Breast epithelium (tissue), 3 donors: ENCODE measurements around the gene TNC.

Experiments used
- POLR2A ChIP-seq: fragments of 450-650 bp; IDR thresholded peaks from one replicate; pipeline ENCODE4 v1.6.1; 2016; ENCODE audit warnings: antibody characterized with exemption, mild to moderate bottlenecking, moderate library complexity
- TF ChIP-seq, protein P1 (sequence below), 3 donors: fragments of 450-650 bp; IDR thresholded peaks; one replicate each; pipeline ENCODE4 v1.5.1; 2016 to 2017; ENCODE audit warnings: antibody characterized with exemption in 3 of 3, mild to moderate bottlenecking in 3 of 3, moderate library complexity in 3 of 3

DNA sequence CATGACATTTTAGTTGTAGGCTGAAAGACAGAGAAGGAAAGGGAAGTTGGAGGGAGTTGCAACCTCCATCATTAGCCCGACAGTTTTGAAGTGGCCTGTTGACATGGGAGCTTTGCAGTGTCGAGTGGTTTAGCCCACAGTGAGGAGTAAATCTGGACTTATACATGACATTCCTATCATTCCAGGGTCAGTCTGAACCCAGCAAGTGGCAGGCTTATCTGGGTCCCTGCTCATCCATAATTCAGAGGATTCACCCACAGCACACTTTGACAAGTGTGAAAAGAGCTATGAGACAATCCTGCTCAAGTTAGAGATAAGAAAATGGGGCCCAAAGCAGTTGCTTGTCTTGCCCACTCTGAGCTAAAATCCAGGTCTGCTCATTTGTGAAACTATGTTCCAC, 8.4 kb upstream of the TNC start:
- TF ChIP-seq, protein P1, sequence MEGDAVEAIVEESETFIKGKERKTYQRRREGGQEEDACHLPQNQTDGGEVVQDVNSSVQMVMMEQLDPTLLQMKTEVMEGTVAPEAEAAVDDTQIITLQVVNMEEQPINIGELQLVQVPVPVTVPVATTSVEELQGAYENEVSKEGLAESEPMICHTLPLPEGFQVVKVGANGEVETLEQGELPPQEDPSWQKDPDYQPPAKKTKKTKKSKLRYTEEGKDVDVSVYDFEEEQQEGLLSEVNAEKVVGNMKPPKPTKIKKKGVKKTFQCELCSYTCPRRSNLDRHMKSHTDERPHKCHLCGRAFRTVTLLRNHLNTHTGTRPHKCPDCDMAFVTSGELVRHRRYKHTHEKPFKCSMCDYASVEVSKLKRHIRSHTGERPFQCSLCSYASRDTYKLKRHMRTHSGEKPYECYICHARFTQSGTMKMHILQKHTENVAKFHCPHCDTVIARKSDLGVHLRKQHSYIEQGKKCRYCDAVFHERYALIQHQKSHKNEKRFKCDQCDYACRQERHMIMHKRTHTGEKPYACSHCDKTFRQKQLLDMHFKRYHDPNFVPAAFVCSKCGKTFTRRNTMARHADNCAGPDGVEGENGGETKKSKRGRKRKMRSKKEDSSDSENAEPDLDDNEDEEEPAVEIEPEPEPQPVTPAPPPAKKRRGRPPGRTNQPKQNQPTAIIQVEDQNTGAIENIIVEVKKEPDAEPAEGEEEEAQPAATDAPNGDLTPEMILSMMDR (IDR thresholded peaks at IDR 0.05) = no peak
- TF ChIP-seq POLR2A = no peak
